Measurements from ENCODE around the gene LRP5.

DNA sequence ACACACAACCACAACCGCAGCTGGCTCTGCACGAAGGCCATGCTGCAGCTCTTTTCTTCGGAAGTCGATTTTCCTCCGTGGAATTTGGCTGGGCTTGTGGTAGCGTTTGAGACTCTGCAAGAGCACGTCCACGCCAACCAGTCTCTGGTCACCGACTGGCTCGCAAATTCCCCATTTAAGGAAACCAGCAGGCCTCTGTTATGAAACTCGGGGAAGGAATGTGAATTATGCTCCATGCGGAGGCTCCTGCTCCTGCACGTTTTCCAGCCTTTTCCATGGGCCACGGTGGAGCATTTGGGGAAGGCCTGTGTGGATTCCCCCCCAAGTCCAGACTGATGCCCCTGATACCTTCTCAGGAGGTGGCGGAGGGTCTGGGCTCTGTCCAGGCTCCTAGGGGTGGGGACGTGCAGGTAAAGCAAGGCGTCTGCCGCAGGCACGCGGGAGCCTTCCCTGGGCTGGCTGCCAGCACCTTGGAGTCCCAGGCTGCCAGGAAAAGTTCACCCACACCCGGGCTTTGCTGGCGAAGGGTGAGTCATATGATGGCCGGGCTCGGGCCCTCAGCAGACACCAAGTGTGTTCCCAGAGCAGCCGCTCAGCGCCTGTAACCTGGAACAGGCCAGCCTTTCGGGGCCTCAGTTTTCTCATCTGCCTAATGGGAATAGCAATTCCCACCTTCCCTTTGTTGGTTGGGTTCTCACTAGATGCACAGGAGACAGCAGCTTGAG, 41.9 kb downstream of the LRP5 start:
- TF ChIP-seq, protein P1, sequence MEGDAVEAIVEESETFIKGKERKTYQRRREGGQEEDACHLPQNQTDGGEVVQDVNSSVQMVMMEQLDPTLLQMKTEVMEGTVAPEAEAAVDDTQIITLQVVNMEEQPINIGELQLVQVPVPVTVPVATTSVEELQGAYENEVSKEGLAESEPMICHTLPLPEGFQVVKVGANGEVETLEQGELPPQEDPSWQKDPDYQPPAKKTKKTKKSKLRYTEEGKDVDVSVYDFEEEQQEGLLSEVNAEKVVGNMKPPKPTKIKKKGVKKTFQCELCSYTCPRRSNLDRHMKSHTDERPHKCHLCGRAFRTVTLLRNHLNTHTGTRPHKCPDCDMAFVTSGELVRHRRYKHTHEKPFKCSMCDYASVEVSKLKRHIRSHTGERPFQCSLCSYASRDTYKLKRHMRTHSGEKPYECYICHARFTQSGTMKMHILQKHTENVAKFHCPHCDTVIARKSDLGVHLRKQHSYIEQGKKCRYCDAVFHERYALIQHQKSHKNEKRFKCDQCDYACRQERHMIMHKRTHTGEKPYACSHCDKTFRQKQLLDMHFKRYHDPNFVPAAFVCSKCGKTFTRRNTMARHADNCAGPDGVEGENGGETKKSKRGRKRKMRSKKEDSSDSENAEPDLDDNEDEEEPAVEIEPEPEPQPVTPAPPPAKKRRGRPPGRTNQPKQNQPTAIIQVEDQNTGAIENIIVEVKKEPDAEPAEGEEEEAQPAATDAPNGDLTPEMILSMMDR (IDR thresholded peaks at IDR 0.05): no peak
- TF ChIP-seq POLR2A (IDR thresholded peaks at IDR 0.05): no peak
